Rectal smooth muscle tissue (tissue), 1 donor: ENCODE results near the gene LBH.

Experiments
- H3K27ac ChIP-seq: one replicate; pipeline ENCODE4 v1.7.0; 2013; ENCODE audit warnings: low read depth, low read length, inconsistent platforms
- H3K27me3 ChIP-seq: one replicate; pipeline ENCODE4 v1.7.0; 2013; ENCODE audit warnings: low read length; ENCODE audit not compliant: control insufficient read depth, insufficient read depth
- H3K36me3 ChIP-seq: one replicate; pipeline ENCODE4 v1.7.0; 2013; ENCODE audit warnings: low read length; ENCODE audit not compliant: control insufficient read depth, insufficient read depth
- H3K4me1 ChIP-seq: one replicate; pipeline ENCODE4 v1.7.0; 2013; ENCODE audit warnings: low read length; ENCODE audit not compliant: control insufficient read depth, insufficient read depth
- H3K4me3 ChIP-seq: one replicate; pipeline ENCODE4 v1.7.0; 2013; ENCODE audit warnings: low read length
- H3K9ac ChIP-seq: one replicate; pipeline ENCODE4 v1.7.0; 2013; ENCODE audit warnings: low read length

LBH gene

DNA sequence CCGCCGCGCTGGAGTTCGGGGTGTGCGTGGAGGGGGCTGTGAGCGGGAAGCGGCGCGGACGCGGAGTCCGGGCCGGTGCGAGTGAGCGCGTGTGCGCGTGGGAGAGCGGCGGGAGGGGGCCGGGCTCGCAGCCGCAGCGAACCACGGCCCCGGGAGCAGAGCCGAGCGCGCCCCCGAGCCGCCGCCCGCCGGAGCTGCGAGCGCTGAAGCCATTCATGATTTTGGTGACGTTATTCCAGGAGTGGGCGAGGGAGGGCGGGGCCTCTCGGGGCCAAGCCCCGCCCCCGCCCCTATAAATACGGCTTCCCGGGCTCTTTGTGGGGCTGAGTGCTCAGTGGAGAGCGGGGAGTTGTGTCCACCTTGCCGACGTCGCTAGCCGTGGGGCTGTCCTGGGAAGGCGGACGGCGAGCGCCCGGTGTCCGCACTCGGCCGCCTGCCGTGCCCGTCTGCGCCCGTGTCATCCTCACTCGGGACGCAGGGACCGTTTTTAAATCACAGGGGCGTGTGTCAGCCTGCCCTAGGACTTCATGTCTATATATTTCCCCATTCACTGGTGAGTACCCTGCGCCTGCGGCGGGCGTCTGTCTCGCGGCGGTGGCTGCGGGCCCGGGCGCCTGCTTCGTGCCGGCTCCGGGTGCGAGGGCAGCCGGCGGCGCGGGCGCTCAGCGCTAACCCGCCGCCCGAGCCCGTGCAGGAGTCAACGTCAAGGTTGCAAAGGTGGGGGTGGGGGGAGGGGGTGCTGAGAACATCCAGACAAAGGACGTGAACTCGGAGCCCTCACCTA, at the start of gene LBH:
Gene LBH (plus strand): TSS at position 323 of the 784 bp plus-strand sequence. CDS start 205 bp downstream, at position 528.
- Histone ChIP-seq H3K4me1 (no peaks in the 10 kb centered on the region), H3K27ac (peak within 1 kb of the TSS; percentile 85), H3K27me3 (no peaks in the 10 kb centered on the region), H3K9ac (peak within 1 kb of the TSS; percentile 74), H3K36me3 (no peaks in the 10 kb centered on the region), H3K4me3 (peak within 1 kb of the TSS; percentile 86)

DNA sequence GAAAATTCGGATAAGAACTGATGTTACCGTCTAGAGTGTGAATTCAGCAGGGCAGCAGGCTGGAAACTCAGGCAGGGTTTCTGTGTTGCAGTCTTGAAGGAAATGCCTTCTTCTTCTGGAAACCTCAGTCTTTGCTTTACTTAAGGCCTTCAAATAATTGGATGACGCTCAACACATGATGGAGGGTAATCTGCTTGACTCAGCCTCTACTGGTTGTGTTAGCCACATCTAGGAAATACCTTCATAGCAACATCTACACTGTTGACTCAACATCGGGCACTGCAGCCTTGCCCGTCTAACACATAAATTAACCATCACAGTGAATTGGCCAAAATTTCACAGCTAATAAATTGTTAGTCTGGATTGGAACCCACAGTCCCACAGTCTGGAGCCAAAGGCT, 47.3 kb upstream of the LBH start:
- Histone ChIP-seq H3K4me1 (no peaks in the 10 kb centered on the region), H3K27me3 (no peaks in the 10 kb centered on the region), H3K4me3 (no peak overlapping the region), H3K36me3 (no peaks in the 10 kb centered on the region), H3K9ac (no peak overlapping the region), H3K27ac (no peak overlapping the region)

DNA sequence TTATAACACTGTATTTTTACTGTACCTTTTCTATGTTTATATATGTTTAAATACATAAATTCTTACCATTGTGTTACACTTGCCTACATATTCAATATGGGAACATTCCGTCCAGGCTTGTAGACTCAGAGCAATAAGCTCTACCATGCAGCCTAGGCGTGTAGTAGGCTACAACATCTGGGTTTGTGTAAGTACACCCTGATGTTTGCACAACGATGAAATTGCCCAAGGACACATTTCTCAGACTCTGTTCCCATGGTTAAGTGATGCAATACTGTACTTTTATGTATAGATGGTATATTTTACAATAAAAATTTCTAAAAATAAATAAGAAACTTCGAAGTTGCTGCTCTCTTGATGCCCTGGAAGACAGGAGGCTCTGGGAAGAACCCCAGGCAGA, 46.2 kb upstream of the LBH start:
- Histone ChIP-seq H3K27me3 (no peaks in the 10 kb centered on the region), H3K4me3 (no peak overlapping the region), H3K36me3 (no peaks in the 10 kb centered on the region), H3K27ac (no peak overlapping the region), H3K4me1 (no peaks in the 10 kb centered on the region), H3K9ac (no peak overlapping the region)

DNA sequence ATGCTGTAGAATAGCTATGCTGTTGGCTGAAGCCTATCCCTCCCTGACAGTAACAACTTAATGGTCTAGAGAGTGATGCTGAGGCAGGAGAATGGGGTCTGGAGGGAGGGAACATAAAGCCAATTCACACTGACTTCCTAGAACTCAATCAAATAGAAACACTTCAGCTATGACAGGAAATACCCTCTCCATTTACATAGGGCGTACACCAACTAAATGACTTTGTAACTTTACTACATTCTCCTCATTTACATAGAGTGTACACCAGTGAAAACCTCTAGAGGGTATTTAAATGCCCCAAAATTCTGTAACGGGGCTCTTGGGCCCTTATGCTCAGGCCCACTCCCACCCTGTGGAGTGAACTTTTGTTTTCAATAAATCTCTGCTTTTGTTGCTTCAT, 43.0 kb upstream of the LBH start:
- Histone ChIP-seq H3K9ac (no peak overlapping the region), H3K36me3 (no peaks in the 10 kb centered on the region), H3K27ac (no peak overlapping the region), H3K4me1 (no peaks in the 10 kb centered on the region), H3K27me3 (no peaks in the 10 kb centered on the region), H3K4me3 (no peak overlapping the region)

DNA sequence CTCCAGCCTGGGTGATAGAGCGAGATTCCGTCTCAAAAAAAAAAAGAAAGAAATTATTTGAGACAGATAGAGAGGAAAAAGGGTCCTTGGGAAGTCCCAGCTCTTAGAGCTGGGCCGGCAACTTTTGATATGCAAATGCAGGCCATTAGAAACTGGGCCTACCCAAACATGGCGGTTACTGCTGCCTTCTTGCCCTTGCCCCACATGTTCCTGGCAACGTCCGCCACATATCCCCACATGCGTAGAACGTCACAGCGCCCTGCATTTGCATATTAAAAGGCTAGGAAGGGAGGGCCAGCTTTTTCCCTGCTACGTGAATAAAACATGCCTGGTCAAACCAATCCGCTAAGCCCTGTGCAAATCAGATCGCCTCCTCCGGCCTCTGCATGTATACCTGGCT, 40.7 kb upstream of the LBH start:
- Histone ChIP-seq H3K4me3 (no peak overlapping the region), H3K36me3 (no peaks in the 10 kb centered on the region), H3K9ac (no peak overlapping the region), H3K4me1 (no peaks in the 10 kb centered on the region), H3K27me3 (no peaks in the 10 kb centered on the region), H3K27ac (no peak overlapping the region)

DNA sequence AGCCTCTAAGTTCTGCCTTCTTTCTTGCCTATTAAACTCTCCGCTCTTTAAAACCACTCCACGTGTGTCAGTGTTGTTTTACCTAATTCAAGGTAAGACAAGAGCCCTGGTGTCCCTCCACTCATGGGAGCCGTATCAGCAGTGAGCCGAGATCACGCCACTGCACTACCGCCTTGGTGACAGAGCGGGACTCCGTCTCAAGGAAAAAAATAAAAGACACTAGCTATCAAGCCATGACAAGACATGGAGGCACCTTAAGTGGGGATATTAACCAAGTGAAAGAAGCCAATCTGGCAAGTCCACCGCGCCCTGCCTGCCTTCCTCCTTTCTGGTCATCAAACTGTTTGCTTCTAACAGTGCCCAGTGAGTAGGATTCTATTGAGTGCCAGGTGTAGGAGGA, 40.2 kb upstream of the LBH start:
- Histone ChIP-seq H3K27me3 (no peaks in the 10 kb centered on the region), H3K9ac (no peak overlapping the region), H3K4me3 (no peak overlapping the region), H3K4me1 (no peaks in the 10 kb centered on the region), H3K36me3 (no peaks in the 10 kb centered on the region), H3K27ac (no peak overlapping the region)

DNA sequence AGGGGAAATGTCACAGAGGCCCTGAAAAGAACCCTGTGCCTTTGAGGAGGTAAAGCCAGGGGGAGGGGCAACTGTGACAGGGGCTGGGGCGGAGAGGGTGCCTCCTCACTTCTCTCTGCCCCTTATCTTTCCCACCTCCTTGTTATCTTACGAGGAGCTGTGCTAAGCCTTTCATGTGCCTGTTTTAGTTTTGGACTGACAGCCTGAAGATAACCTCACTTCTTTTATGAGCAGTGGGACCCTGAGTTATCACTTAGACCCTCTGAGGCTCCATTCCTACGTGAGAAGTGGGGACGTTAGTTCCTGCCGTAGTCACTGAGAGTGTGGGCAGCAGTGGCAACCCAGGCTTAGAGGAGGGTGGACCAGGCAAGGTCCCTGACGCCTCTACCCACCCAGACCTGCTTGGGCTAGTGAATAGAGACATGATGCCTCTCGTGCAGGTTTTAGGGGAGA, 39.5 kb upstream of the LBH start:
- Histone ChIP-seq H3K27me3 (no peaks in the 10 kb centered on the region), H3K4me1 (no peaks in the 10 kb centered on the region), H3K27ac (no peak overlapping the region)

DNA sequence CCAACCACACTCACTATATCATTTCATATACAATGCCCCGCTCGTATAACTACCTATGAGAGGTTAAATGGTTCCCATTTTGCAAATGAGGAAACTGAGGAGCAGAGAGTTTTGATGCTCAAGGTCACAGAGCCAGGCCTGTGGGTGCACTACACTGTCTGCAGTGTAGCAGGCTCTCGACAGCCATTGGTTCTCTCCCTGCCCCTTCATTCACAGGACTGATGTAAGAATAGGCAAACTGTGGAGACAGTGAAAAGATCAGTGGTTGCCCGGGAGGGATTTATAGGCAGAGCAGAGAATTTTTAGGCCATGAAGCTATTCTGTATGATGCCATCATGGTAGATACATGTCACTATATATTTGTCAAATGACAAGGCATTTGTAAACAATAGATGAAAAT, 39.0 kb upstream of the LBH start:
- Histone ChIP-seq H3K4me3 (no peak overlapping the region), H3K36me3 (no peaks in the 10 kb centered on the region), H3K27me3 (no peaks in the 10 kb centered on the region), H3K4me1 (no peaks in the 10 kb centered on the region), H3K9ac (no peak overlapping the region), H3K27ac (no peak overlapping the region)

More for the DNA sequence above, 39.5 kb upstream of the LBH start:
- Histone ChIP-seq H3K36me3 (no peaks in the 10 kb centered on the region), H3K4me3 (no peak overlapping the region), H3K9ac (no peak overlapping the region)

DNA sequence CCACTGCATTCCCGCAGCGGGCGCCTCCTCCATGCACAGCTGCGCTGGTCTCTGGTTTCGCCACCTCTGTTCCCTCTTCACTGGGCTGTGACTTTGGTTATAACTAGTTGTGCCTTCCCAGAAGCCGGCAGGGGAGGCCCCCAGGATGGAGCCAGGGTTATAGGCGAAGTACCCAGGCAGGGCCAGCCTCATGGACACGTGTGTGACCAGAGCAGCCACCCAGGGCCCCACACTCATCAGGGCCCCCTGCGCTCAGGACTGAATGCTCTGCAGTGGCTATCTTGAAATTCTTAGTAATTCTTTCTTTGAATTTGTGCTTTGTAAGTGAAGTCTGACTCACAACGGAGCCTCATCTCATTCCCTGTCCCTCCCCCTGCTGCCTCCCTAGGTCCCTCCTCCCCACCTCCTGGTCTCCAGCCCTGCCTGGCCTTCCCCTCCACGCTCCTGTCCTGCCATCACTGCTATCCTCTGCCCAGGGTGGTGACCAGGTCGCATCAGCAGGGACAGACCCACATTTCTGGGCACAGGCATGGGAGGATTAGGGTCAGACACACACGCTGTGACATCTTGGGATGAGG, 38.1 kb upstream of the LBH start:
- Histone ChIP-seq H3K4me1 (no peaks in the 10 kb centered on the region), H3K36me3 (no peaks in the 10 kb centered on the region), H3K4me3 (no peak overlapping the region), H3K9ac (no peak overlapping the region), H3K27ac (no peak overlapping the region), H3K27me3 (no peaks in the 10 kb centered on the region)

DNA sequence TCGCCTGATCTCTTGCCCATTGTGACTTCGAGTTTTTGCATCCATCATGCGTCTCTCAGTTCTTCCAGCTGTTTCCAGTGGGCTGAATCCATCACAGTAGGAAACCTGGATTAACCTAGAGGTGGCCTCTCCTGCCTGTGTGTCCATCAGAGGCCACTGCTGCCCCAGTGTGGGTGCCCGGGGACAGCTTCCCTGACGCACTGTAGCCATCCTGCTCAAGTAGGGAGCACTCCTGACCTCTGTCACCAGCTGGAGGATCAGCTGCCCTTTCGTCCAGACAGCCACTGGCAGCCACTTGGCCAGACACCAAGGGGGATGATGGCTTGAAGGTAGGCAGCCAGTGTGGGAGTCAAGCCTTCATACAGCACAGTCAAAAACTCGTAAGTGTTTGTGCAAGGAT, 36.9 kb upstream of the LBH start:
- Histone ChIP-seq H3K4me1 (no peaks in the 10 kb centered on the region), H3K27me3 (no peaks in the 10 kb centered on the region), H3K9ac (no peak overlapping the region), H3K27ac (no peak overlapping the region), H3K36me3 (no peaks in the 10 kb centered on the region), H3K4me3 (no peak overlapping the region)

DNA sequence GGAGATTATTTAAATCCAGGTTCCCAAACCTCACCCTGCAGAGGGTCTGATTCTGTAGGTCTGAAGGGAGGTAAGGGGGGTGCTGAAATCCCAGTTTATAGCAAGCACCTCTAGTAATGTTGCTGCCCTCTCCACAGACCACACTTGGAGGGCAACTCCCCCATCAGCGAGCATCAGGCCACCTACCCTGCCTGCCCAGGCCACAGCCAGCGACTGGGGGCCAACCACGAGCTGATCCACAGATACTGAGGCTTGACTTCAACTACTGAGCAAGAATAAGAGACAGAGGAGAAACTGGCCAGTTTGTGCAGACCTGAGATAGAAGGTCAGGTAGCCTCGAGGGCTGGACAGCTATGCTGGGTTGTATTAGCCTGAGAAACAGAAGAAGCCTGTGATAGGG, 36.3 kb upstream of the LBH start:
- Histone ChIP-seq H3K4me1 (no peaks in the 10 kb centered on the region), H3K9ac (no peak overlapping the region), H3K4me3 (no peak overlapping the region), H3K27me3 (no peaks in the 10 kb centered on the region), H3K36me3 (no peaks in the 10 kb centered on the region), H3K27ac (no peak overlapping the region)

DNA sequence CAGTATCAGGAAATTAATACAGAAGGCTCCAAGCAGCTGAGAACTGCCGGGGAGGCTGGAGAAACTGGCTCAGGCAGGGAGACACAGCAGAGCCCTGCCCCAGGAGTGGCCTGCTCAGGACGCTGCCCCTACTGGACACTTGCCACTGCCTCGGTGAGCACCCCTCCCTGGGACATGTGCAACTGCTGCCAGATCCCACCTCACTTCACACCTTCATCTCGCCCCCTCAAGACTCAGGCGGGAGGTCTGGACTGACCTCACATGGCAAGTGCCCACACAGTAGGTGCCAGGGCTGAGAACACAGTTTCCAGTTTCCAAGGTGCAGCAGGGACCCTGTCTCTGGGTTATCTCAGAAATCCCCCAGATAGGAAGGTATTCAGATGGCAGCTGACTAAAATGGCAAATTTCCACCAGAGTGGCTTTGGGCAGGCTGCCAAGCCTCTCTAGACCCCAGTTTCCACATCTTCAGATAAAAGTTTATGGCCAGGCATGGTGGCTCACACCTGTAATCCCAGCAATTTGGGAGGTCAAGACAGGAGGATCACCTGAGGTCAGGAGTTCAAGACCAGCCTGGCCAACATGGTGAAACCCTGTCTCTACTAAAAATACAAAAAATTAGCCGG, 33.7 kb upstream of the LBH start:
- H3K4me3 ChIP-seq, result no peak overlapping the region
- H3K4me1 ChIP-seq, result peaks cover 5% of the 10 kb centered on the region
- no peak overlapping the region for H3K27ac ChIP-seq
- no peaks in the 10 kb centered on the region for H3K27me3 ChIP-seq
- H3K36me3 ChIP-seq, result no peaks in the 10 kb centered on the region
- H3K9ac ChIP-seq, result no peak overlapping the region
